DND-41 (cell line): Measurements from ENCODE around the gene EP400.

Experiments
- EZH2 ChIP-seq: IDR thresholded peaks from 3 replicates; pipeline ENCODE4 v1.6.1; 2012; ENCODE audit warnings: borderline replicate concordance, low read depth, mild to moderate bottlenecking, moderate library complexity, low read length, inconsistent platforms; ENCODE audit not compliant: severe bottlenecking
- TF ChIP-seq, protein P1 (sequence below): IDR thresholded peaks from 2 replicates; pipeline ENCODE4 v1.5.1; 2012; ENCODE audit warnings: borderline replicate concordance, low read length, moderate library complexity, mild to moderate bottlenecking; ENCODE audit not compliant: poor library complexity, severe bottlenecking; ENCODE audit errors: extremely low read depth

DNA sequence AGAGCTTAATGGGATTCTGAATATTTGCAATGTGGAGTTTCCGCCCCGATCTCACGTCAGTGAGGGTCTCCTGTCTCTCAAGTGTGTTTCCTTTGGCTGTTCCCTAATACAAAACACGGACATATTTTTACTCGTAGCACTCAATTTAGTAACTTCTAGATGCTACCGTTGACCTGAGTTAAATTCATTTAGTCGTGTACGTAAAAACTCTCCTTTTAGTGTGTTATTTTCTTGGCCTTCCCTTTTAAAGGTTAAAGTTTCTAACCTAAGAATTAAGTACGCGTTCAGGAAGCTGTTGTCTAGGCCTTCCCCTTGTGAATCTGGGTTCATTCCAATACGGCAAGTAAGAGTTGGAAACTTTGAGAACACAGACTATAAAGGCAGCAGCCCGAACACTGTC is 130.0 kb downstream of the EP400 start:
- TF ChIP-seq, protein P1, sequence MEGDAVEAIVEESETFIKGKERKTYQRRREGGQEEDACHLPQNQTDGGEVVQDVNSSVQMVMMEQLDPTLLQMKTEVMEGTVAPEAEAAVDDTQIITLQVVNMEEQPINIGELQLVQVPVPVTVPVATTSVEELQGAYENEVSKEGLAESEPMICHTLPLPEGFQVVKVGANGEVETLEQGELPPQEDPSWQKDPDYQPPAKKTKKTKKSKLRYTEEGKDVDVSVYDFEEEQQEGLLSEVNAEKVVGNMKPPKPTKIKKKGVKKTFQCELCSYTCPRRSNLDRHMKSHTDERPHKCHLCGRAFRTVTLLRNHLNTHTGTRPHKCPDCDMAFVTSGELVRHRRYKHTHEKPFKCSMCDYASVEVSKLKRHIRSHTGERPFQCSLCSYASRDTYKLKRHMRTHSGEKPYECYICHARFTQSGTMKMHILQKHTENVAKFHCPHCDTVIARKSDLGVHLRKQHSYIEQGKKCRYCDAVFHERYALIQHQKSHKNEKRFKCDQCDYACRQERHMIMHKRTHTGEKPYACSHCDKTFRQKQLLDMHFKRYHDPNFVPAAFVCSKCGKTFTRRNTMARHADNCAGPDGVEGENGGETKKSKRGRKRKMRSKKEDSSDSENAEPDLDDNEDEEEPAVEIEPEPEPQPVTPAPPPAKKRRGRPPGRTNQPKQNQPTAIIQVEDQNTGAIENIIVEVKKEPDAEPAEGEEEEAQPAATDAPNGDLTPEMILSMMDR: no peak
- TF ChIP-seq EZH2: no peak
